Right cardiac atrium (tissue), 5 donors: ENCODE data around the gene ABHD17B. TPM values are rescaled to one million over a fixed set of nuclear protein-coding genes. Genes with fewer than 3 reads are reported as not detected.

Experiments
- ATAC-seq, 2 donors: fragments of 200-7000 bp; cut with Tn5 transposase; one replicate each; pipeline versions ENCODE4 v1.8.0 to v1.9.1; 2020; ENCODE audit warnings: moderate library complexity in 2 of 2, mild to moderate bottlenecking in 1 of 2
- DNase-seq, 3 donors: peaks; one replicate each; pipeline ENCODE4 v3.0.0-alpha.2; 2020
- H3K27ac ChIP-seq: one replicate; pipeline ENCODE4 v1.5.1; 2013; ENCODE audit warnings: mild to moderate bottlenecking, low read length, control low read depth, moderate library complexity
- H3K27me3 ChIP-seq: one replicate; pipeline ENCODE4 v1.6.1; 2013; ENCODE audit not compliant: control insufficient read depth, insufficient read depth
- H3K4me1 ChIP-seq: one replicate; pipeline ENCODE4 v1.6.1; 2013; ENCODE audit warnings: low read length; ENCODE audit not compliant: control insufficient read depth, insufficient read depth
- H3K4me3 ChIP-seq: one replicate; pipeline ENCODE4 v1.5.1; 2013; ENCODE audit warnings: low read length, control low read depth
- H3K9me3 ChIP-seq: one replicate; pipeline ENCODE4 v1.6.1; 2013; ENCODE audit warnings: low read length; ENCODE audit not compliant: control insufficient read depth
- WGBS: extraction: QIAGEN DNeasy Blood & Tissue Kit; methylation state at CpG from one replicate; pipeline ENCODE4 v1.1.7; 2013; 5-methylcytosine and 5-hydroxymethylcytosine counted together
- intact Hi-C, 4 donors: fragments of 100-400 bp; cut with DNase I; formaldehyde crosslinking; loops; one replicate each; pipeline versions ENCODE4 v1.11.0 to v1.14.0; 2022 to 2023
- polyA plus RNA-seq: library from polyadenylated mRNA; stranded (reverse); fragments of 200-250 nt; gene quantifications from one replicate; pipeline ENCODE4 v1.2.3, GENCODE V29; 2013
- total RNA-seq, 4 donors: library from RNA; stranded (reverse); fragmentation: NEBNext Ultra II Directional; extraction: Animal tissue kit (Norgen Biotek cat#: 25700); gene quantifications; one replicate each; pipeline ENCODE4 v1.2.1, GENCODE V29; 2021
- donor health status: healthy with polysubstance abuse.
- donor health status: DM: no; HTN: yes; CAD: no.
- donor health status: DM: no; HTN: no; CAD: no.
- donor health status: DM: no; HTN: yes; CAD: no; lungs with severe emphysema.
- donor health status: DM: yes; HTN: yes; CAD: no.

ABHD17B gene
- total and polyA plus RNA-seq, 5 donors, result 4.8 to 11.4 (median 10.2) TPM

GRCh38 chr9:71816916-71817451 is 94.0 kb downstream of the ABHD17B start:
- no peak overlapping the region for H3K27ac ChIP-seq
- H3K27me3 ChIP-seq, result no peaks in the 10 kb centered on the region
- WGBS, result 48% methylated on average over 9 of the region's 9 CpGs
- intact Hi-C loops, result loop anchor here in 2 of 4 donors (5.0 to 10.0 kb wide), 2 partner anchors 212 to 530 kb away; no protein-coding TSS in a partner anchor
- ATAC-seq, result no peak
- no peak for DNase-seq
- no peaks in the 10 kb centered on the region for H3K9me3 ChIP-seq
- no peak overlapping the region for H3K4me3 ChIP-seq
- H3K4me1 ChIP-seq, result peaks cover 2% of the 10 kb centered on the region

Other genes with a start within 250 kb of the ABHD17B start
- 10 to 100 TPM; 26.4 to 66.9 (median 42.4) TPM for gene CEMIP2, start 142.7 kb downstream of the ABHD17B start, total RNA-seq
- gene CEMIP2, start 142.7 kb downstream of the ABHD17B start, polyA plus RNA-seq, result 12.1 TPM
- 1 to 10 TPM; 6.3 to 8.3 (median 6.8) TPM for gene C9orf85, start 446 bp upstream of the ABHD17B start, total RNA-seq
- gene C9orf85, start 446 bp upstream of the ABHD17B start, polyA plus RNA-seq, result 7.6 TPM
- not detected for gene C9orf57, start 149.4 kb upstream of the ABHD17B start, total RNA-seq
- gene C9orf57, start 149.4 kb upstream of the ABHD17B start, polyA plus RNA-seq, result not detected
- under 1 TPM in 2 of 4 donors, not detected in 2; 0.14 to 0.35 TPM for gene GDA, start 238.2 kb upstream of the ABHD17B start, total RNA-seq
- gene GDA, start 238.2 kb upstream of the ABHD17B start, polyA plus RNA-seq, result 0.07 TPM